DOHH2 (cell line): ENCODE measurements around the gene CEP131.

Source experiments
- H3F3A ChIP-seq: fragments of 200-600 bp; sonication (generic), shearing (Covaris generic); 2 replicates; pipeline ENCODE4 v1.6.0; 2016; ENCODE audit warnings: antibody characterized with exemption, mild to moderate bottlenecking; ENCODE audit not compliant: control insufficient read depth, insufficient read depth
- H3K27ac ChIP-seq: fragments of 200-600 bp; sonication (generic); 2 replicates; pipeline ENCODE4 v1.5.1; 2014; ENCODE audit warnings: low read depth, mild to moderate bottlenecking, low read length, moderate library complexity
- H3K27me3 ChIP-seq: fragments of 200-600 bp; sonication (generic); 2 replicates; pipeline ENCODE4 v1.6.1; 2014; ENCODE audit warnings: mild to moderate bottlenecking, low read length, mixed read lengths; ENCODE audit not compliant: control insufficient read depth
- H3K36me3 ChIP-seq: fragments of 200-600 bp; sonication (generic); 2 replicates; pipeline ENCODE4 v1.6.1; 2014; ENCODE audit warnings: mild to moderate bottlenecking, low read length, moderate library complexity, mixed read lengths; ENCODE audit not compliant: control insufficient read depth
- H3K4me1 ChIP-seq: fragments of 200-600 bp; sonication (generic); 2 replicates; pipeline ENCODE4 v1.6.1; 2014; ENCODE audit warnings: mild to moderate bottlenecking, low read length, mixed read lengths; ENCODE audit not compliant: control insufficient read depth
- H3K4me2 ChIP-seq: fragments of 200-600 bp; sonication (generic); 2 replicates; pipeline ENCODE4 v1.6.0; 2014; ENCODE audit warnings: mild to moderate bottlenecking, low read length, moderate library complexity
- H3K4me3 ChIP-seq: fragments of 200-600 bp; sonication (generic); 2 replicates; pipeline ENCODE4 v1.5.1; 2014; ENCODE audit warnings: mild to moderate bottlenecking, low read length, mixed read lengths
- H3K79me2 ChIP-seq: fragments of 200-600 bp; sonication (generic); 2 replicates; pipeline ENCODE4 v1.6.1; 2014; ENCODE audit warnings: mild to moderate bottlenecking, low read length, mixed read lengths; ENCODE audit not compliant: control insufficient read depth
- H3K9me2 ChIP-seq: fragments of 200-600 bp; sonication (generic); replicated peaks from 2 replicates; pipeline ENCODE4 v1.6.1; 2014; ENCODE audit warnings: mild to moderate bottlenecking, low read length, mixed read lengths; ENCODE audit not compliant: control insufficient read depth
- H3K9me3 ChIP-seq: fragments of 200-600 bp; sonication (generic); 2 replicates; pipeline ENCODE4 v1.6.1; 2014; ENCODE audit warnings: antibody characterized with exemption, low read length, mixed read lengths; ENCODE audit not compliant: control insufficient read depth, insufficient read depth
- H4K20me1 ChIP-seq: fragments of 200-600 bp; sonication (generic); 2 replicates; pipeline ENCODE4 v1.6.0; 2014; ENCODE audit warnings: low read depth, mild to moderate bottlenecking, antibody characterized with exemption, low read length, moderate library complexity; ENCODE audit not compliant: control insufficient read depth, insufficient read depth
- EZH2phosphoT487 ChIP-seq: fragments of 200-600 bp; sonication (generic); IDR thresholded peaks from 2 replicates; pipeline ENCODE4 v1.6.1; 2017; ENCODE audit warnings: borderline replicate concordance, mild to moderate bottlenecking, antibody characterized with exemption, low read length, moderate library complexity, mixed read lengths
- TF ChIP-seq, protein P1 (sequence below): fragments of 200-600 bp; sonication (generic); IDR thresholded peaks from one replicate; pipeline ENCODE4 v1.5.1; 2014; ENCODE audit warnings: antibody characterized with exemption, mild to moderate bottlenecking, low read depth, low read length; ENCODE audit not compliant: poor library complexity, severe bottlenecking

The CEP131 gene

DNA sequence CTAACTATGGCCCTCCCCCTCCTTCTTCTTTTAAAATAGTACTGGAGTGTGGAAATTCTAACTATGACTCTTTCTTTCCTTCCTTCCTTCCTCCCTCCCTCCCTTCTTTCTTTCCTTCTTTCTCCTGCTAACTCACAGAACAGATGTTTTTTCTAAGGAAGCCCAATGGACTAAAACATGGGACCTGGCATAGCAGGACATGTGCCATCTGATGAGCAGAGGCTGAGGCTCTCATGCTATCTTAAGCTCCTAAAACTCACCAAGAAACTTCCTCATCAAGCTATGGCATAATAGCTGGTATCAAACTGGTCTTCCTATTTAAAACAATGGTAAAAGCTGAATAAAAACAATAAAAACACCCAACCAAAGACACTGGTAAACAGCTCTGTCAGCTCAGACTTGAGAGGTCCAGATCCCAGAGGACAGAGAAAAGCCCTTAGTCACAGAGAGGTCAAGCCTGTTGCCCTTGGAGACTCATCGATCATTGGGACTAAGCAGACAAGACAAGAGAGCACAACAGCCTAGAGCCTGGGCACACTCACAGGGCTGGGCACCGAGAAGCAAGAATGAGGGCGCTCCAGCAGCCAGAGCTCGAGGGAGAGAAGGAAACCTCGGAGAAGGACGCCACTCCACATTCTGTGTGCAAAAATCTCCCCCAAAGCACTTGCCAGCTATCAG, 44.8 kb upstream of the CEP131 start:
- Histone ChIP-seq H3K9me2 (no peaks in the 10 kb centered on the region), H3K79me2 (no peaks in the 10 kb centered on the region), H3K27ac (no peak overlapping the region), H3K4me2 (no peak overlapping the region), H4K20me1 (no peaks in the 10 kb centered on the region), H3F3A (0 out of 2 replicates have a peak, but pooled peaks cover 2% of the 10 kb centered on the region), H3K36me3 (peaks cover 11% of the 10 kb centered on the region; the same call in 1 of the 2 replicates), H3K4me1 (no peaks in the 10 kb centered on the region), H3K4me3 (no peak overlapping the region), H3K9me3 (no peaks in the 10 kb centered on the region), H3K27me3 (no peaks in the 10 kb centered on the region)
- TF ChIP-seq, protein P1, sequence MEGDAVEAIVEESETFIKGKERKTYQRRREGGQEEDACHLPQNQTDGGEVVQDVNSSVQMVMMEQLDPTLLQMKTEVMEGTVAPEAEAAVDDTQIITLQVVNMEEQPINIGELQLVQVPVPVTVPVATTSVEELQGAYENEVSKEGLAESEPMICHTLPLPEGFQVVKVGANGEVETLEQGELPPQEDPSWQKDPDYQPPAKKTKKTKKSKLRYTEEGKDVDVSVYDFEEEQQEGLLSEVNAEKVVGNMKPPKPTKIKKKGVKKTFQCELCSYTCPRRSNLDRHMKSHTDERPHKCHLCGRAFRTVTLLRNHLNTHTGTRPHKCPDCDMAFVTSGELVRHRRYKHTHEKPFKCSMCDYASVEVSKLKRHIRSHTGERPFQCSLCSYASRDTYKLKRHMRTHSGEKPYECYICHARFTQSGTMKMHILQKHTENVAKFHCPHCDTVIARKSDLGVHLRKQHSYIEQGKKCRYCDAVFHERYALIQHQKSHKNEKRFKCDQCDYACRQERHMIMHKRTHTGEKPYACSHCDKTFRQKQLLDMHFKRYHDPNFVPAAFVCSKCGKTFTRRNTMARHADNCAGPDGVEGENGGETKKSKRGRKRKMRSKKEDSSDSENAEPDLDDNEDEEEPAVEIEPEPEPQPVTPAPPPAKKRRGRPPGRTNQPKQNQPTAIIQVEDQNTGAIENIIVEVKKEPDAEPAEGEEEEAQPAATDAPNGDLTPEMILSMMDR: no peak
- no peak for TF ChIP-seq EZH2phosphoT487

DNA sequence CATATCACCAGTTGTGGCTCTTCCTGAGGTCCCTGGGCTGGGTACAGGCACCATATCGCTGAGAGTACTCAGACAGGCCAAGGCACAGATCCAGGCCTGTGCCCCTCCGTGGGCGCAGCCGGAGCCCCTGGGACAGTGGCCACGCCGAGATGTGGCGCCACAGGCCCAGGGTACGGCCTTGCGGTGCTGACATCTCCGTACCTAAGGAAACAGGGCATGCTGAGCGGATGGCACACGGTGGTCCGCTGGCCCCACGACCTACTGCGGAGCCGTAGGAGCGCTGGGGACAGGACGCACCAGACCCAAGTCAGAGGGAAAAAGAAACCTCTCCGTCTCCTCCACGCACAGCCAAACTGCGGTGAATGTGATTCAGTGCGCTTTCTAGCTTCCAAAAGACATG, 42.8 kb upstream of the CEP131 start:
- no peaks in the 10 kb centered on the region for H3K9me3 ChIP-seq
- H3F3A ChIP-seq: 0 out of 2 replicates have a peak, but pooled peaks cover 2% of the 10 kb centered on the region
- no peak overlapping the region for H3K27ac ChIP-seq
- H3K27me3 ChIP-seq: no peaks in the 10 kb centered on the region
- H3K4me1 ChIP-seq: no peaks in the 10 kb centered on the region
- no peaks in the 10 kb centered on the region for H4K20me1 ChIP-seq
- H3K36me3 ChIP-seq: peaks cover 13% of the 10 kb centered on the region; the same call in 1 of the 2 replicates
- no peak overlapping the region for H3K4me3 ChIP-seq
- no peaks in the 10 kb centered on the region for H3K79me2 ChIP-seq
- no peaks in the 10 kb centered on the region for H3K9me2 ChIP-seq
- H3K4me2 ChIP-seq: no peak overlapping the region
- TF ChIP-seq EZH2phosphoT487: no peak
- TF ChIP-seq, protein P1: no peak

DNA sequence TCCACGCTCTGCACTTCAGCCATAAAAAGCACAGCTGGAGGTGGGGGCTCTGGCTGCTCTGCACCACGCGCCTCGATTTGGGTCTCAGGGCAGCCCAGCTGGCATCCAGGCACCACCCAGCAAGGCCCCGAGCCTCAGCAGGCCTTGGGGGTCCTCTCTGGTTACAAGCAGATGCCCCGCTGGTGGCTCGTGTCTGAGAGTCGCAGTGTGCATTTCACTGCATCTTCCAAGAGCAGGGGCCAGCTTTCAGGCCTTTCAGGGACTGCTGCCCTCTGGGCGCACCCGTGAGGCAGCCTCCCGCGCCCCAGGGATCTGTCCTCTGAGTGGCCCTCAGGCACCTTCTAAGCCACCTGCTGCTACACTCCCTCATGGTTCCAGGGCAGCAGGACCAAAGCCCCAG, 41.9 kb upstream of the CEP131 start:
- Histone ChIP-seq H3K36me3 (peaks cover 18% of the 10 kb centered on the region; the same call in 1 of the 2 replicates), H4K20me1 (no peaks in the 10 kb centered on the region)

More for the DNA sequence above, 41.9 kb upstream of the CEP131 start:
- no peak for TF ChIP-seq EZH2phosphoT487
- TF ChIP-seq, protein P1: no peak
- Histone ChIP-seq H3F3A (0 out of 2 replicates have a peak, but pooled peaks cover 2% of the 10 kb centered on the region), H3K4me1 (peaks cover 8% of the 10 kb centered on the region), H3K9me3 (no peaks in the 10 kb centered on the region), H3K4me3 (no peak overlapping the region), H3K79me2 (no peaks in the 10 kb centered on the region), H3K4me2 (no peak overlapping the region), H3K9me2 (no peaks in the 10 kb centered on the region), H3K27me3 (no peaks in the 10 kb centered on the region), H3K27ac (no peak overlapping the region)
